ENCODE measurements around the gene GRAP2. TPM values are rescaled to one million over a fixed set of nuclear protein-coding genes. Genes with fewer than 3 reads are reported as not detected.

The GRAP2 gene
- total and polyA plus RNA-seq, 2 of the 8 experiments (the other 6 are each of a cell fraction or from before 2014, with no cell fraction given) = 0.08 TPM; not detected in 1

DNA sequence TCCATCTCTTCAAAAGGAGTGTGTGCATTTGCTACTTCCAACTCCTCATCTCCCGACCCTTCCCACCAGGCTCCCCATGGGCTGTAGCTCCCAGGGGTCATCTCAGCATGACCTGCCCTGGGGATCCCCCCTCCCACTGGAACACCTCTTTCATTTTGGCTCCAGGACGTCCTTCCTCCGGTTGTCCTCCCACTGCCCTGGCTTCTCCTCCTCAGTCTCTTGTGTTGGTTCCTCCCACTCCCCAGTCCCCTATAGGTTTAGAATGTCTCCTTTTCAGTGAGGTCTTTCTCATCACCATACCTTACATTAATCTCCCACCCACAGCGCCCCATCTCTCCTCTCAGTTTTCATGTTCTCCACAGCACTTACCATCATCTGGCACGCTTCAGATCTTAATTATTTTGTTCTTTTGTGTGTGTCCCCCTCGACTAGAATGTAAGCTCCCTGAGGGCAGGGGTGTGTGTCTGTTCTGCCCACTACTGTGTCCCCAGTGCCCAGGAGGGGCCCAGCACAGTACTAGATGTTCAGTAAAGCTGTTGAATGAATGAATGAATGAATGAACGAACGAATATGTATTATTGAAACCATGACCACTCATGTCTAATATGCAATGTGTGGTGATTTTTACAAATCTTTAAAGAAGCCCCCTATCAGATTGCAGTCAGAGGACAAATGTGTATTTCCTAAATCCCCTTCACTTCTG lies 57.3 kb downstream of the GRAP2 start (continued):
- no peak for TF ChIP-seq CTCF (IDR thresholded peaks at IDR 0.05; ENCODE audit: control extremely low read depth in 1 of 3, insufficient read depth in 1 of 3, low read depth in 1 of 3, low read length in 3 of 3)
- no peak for TF ChIP-seq ATF2 (IDR thresholded peaks at IDR 0.05; ENCODE audit: low read length)
- TF ChIP-seq, protein P1, sequence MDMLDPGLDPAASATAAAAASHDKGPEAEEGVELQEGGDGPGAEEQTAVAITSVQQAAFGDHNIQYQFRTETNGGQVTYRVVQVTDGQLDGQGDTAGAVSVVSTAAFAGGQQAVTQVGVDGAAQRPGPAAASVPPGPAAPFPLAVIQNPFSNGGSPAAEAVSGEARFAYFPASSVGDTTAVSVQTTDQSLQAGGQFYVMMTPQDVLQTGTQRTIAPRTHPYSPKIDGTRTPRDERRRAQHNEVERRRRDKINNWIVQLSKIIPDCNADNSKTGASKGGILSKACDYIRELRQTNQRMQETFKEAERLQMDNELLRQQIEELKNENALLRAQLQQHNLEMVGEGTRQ (IDR thresholded peaks at IDR 0.05; ENCODE audit: low read length) = no peak
- TF ChIP-seq RNF2 (IDR thresholded peaks at IDR 0.05; ENCODE audit: borderline replicate concordance, low read depth, low read length, missing control alignments, poor library complexity, severe bottlenecking) = no peak
- no peak for TF ChIP-seq JUND (IDR thresholded peaks at IDR 0.05; ENCODE audit: low read length)
- no peak for TF ChIP-seq ASH2L (IDR thresholded peaks at IDR 0.05; ENCODE audit: low read length)

All from H1 (cell line).